CD4-positive, alpha-beta T cell (primary cell): ENCODE measurements around the gene TOM1L2. TPM values are rescaled to one million over a fixed set of nuclear protein-coding genes. Genes with fewer than 3 reads are reported as not detected.

ENCODE experiments used
- ATAC-seq: fragments of 200-7000 bp; cut with Tn5 transposase; one replicate; pipeline ENCODE4 v1.10.0; 2022; ENCODE audit warnings: mild to moderate bottlenecking; ENCODE audit not compliant: poor library complexity
- CTCF ChIA-PET: fragments of 350-600 bp; sonication (Branson Sonifier 250); formaldehyde crosslinking; loops from one replicate; lab custom pipeline; 2021; ENCODE audit warnings: antibody characterized with exemption, inconsistent platforms; lab: Charles Lee
- POLR2A ChIA-PET: fragments of 350-600 bp; sonication (Branson Sonifier 250); formaldehyde crosslinking; loops from one replicate; lab custom pipeline; 2021; ENCODE audit warnings: antibody characterized with exemption, inconsistent platforms; lab: Charles Lee
- DNase-seq, 14 experiments: peaks; one replicate each; pipeline ENCODE4 v3.0.0-alpha.2; 2013 to 2020; ENCODE audit warnings: mixed read lengths in 2 of 14
- H3K27ac ChIP-seq, 2 donors: one replicate each; pipeline versions ENCODE4 v1.5.1 to v1.7.0; 2013; ENCODE audit warnings: low read length in 2 of 2, low read depth in 1 of 2, mild to moderate bottlenecking in 1 of 2
- H3K27me3 ChIP-seq, 2 experiments: 1 replicate in 1 of 2; 2 replicates in 1 of 2; pipeline versions ENCODE4 v1.6.1 to v1.7.0; 2013; ENCODE audit warnings: low read length in 2 of 2, control low read depth in 1 of 2, mild to moderate bottlenecking in 1 of 2, moderate library complexity in 1 of 2; ENCODE audit not compliant: insufficient read depth in 2 of 2, control insufficient read depth in 1 of 2
- H3K36me3 ChIP-seq: one replicate; pipeline ENCODE4 v1.6.1; 2013; ENCODE audit warnings: low read length, control low read depth; ENCODE audit not compliant: insufficient read depth
- H3K4me1 ChIP-seq: one replicate; pipeline ENCODE4 v1.6.1; 2013; ENCODE audit warnings: low read length, control low read depth; ENCODE audit not compliant: insufficient read depth
- H3K4me3 ChIP-seq: one replicate; pipeline ENCODE4 v1.5.1; 2013; ENCODE audit warnings: mild to moderate bottlenecking, low read length, moderate library complexity
- H3K9me3 ChIP-seq, 2 experiments: 1 replicate in 1 of 2; 2 replicates in 1 of 2; pipeline versions ENCODE4 v1.6.1 to v1.7.0; 2013; ENCODE audit warnings: low read length in 2 of 2, mild to moderate bottlenecking in 2 of 2, control low read depth in 1 of 2, moderate library complexity in 1 of 2; ENCODE audit not compliant: control insufficient read depth in 1 of 2, insufficient read depth in 1 of 2
- H3K27ac Mint-ChIP-seq: one replicate; pipeline ENCODE4 v1.8.0; 2020; ENCODE audit warnings: mixed read lengths
- H3K27me3 Mint-ChIP-seq: one replicate; pipeline ENCODE4 v1.8.0; 2021; ENCODE audit warnings: mixed read lengths
- H3K36me3 Mint-ChIP-seq: one replicate; pipeline ENCODE4 v1.8.0; 2021; ENCODE audit warnings: low read depth, mixed read lengths
- H3K4me1 Mint-ChIP-seq: one replicate; pipeline ENCODE4 v1.8.0; 2021; ENCODE audit warnings: low read depth, mixed read lengths
- H3K4me3 Mint-ChIP-seq: one replicate; pipeline ENCODE4 v1.8.0; 2020; ENCODE audit warnings: mild to moderate bottlenecking, mixed read lengths
- H3K9me3 Mint-ChIP-seq: one replicate; pipeline ENCODE4 v1.8.0; 2020; ENCODE audit warnings: mixed read lengths
- CTCF ChIP-seq: fragments of 200-600 bp; IDR thresholded peaks from one replicate; pipeline ENCODE4 v1.8.0; 2022; ENCODE audit warnings: antibody characterized with exemption, mild to moderate bottlenecking
- intact Hi-C, 2 experiments: fragments of 100-400 bp; cut with DNase I in 1 of 2; cut with micrococcal nuclease in 1 of 2; formaldehyde crosslinking; loops; one replicate each; pipeline versions ENCODE4 v1.15.1 to v1.9.0; 2023 to 2025; cut with DNase I, micrococcal nuclease
- total RNA-seq, 174 experiments: library from RNA in 2 of 174; stranded (reverse) in 2 of 174; gene quantifications; one replicate each; pipeline ENCODE4 v1.2.3 and lab custom pipeline; 2021 to 2026

TOM1L2 gene
- total RNA-seq, 2 experiments from 2014 or later: 28.5 to 30.5 TPM

DNA sequence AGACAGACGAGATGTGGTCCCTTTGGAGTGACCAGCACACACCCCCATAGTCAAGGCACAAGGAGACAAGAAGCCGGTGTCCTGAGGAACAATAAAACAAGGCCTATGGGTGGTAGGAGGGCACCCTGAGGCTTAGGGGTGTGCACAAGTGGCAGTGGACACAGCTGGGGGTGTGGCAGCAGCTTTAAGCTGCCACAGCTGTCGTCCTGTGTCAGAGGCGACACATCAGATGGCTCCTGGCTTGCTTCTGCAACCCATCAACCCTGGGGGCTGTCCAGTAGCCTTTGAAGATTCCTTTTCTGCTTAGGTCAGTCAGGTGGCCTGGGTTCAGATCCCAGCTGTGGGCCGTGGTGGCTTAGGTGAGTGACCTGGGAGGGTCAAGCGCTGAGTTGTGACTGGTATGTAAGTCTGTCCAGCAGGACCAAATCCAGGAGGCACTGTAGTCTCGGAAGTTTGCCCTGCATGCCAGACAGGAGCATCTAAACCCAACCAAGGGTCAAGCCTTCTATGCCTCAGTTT lies 16.3 kb upstream of the TOM1L2 start:
- H3K4me3 ChIP-seq: no peak overlapping the region
- TF ChIP-seq CTCF: no peak
- H3K4me3 Mint-ChIP-seq: no peak overlapping the region
- H3K9me3 Mint-ChIP-seq: no peaks in the 10 kb centered on the region
- no peaks in the 10 kb centered on the region for H3K27me3 Mint-ChIP-seq
- H3K36me3 Mint-ChIP-seq: no peaks in the 10 kb centered on the region
- intact Hi-C loops: no loop called here
- H3K36me3 ChIP-seq: no peaks in the 10 kb centered on the region
- ChIA-PET CTCF (no interaction called here), POLR2A (no interaction called here)
- no peaks in the 10 kb centered on the region for H3K4me1 ChIP-seq
- H3K27me3 ChIP-seq: no peaks in the 10 kb centered on the region
- no peak overlapping the region for H3K27ac Mint-ChIP-seq
- DNase-seq: no peak
- ATAC-seq: no peak
- H3K27ac ChIP-seq: no peak overlapping the region
- no peaks in the 10 kb centered on the region for H3K4me1 Mint-ChIP-seq
- H3K9me3 ChIP-seq: no peaks in the 10 kb centered on the region

DNA sequence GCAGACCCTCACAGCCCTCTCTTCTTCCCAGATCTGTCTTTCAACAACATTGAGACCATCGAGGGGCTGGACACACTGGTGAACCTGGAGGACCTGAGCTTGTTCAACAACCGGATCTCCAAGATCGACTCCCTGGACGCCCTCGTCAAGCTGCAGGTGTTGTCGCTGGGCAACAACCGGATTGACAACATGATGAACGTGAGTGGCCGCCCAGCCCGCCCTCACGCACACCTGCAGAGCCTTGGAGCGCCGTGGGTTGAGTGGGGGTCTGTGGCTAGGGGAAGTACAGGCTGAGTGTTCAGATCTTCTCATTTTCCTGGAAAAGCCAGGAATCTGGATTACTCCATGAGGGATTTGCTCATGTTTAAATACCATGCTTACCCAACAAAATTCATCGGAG lies 15.7 kb upstream of the TOM1L2 start:
- Histone ChIP-seq H3K27me3 (no peaks in the 10 kb centered on the region), H3K4me3 (no peak overlapping the region), H3K9me3 (no peaks in the 10 kb centered on the region), H3K27ac (no peak overlapping the region), H3K4me1 (no peaks in the 10 kb centered on the region), H3K36me3 (no peaks in the 10 kb centered on the region)
- no peaks in the 10 kb centered on the region for H3K27me3 Mint-ChIP-seq
- no peak overlapping the region for H3K4me3 Mint-ChIP-seq
- DNase-seq (no peak), ATAC-seq (no peak)
- no peaks in the 10 kb centered on the region for H3K9me3 Mint-ChIP-seq
- POLR2A ChIA-PET: no interaction called here
- TF ChIP-seq CTCF: no peak
- intact Hi-C loops: no loop called here
- H3K27ac Mint-ChIP-seq: no peak overlapping the region
- H3K36me3 Mint-ChIP-seq: no peaks in the 10 kb centered on the region
- CTCF ChIA-PET: no interaction called here
- H3K4me1 Mint-ChIP-seq: no peaks in the 10 kb centered on the region

DNA sequence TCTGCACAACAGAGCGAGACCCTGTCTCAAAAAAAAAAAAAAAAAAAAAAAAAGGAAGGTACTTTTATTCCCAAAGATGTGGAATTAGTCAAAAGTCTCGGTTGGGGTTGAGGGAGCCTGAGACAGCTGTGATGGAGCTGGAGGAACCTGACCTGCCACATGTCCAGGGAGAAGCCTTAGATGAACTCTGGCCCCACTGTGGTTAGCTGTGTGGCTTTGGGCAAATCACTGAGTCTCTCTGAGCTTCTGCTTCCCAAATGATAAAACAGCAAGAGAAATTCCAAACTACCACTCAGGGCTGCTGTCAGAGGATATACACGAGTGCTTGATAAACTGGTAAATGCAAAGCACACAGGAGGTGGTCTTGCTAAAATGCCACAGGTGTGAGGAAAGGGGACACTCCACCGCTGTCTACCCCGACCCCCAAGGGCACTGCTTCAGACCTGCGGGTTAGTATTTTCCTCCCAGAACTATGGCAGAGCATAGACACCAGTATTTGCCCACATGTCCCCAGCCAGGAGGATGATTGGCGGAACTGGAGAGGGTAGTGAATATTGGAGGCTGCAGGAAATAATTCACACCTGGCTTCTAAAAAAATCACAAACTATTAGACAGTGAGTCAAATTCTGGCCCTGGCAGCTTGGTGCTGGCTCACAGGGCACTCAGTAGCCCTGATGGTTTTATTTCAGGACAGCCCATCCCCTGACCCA lies 15.1 kb upstream of the TOM1L2 start:
- ATAC-seq (no peak), DNase-seq (no peak)
- Histone ChIP-seq H3K36me3 (no peaks in the 10 kb centered on the region), H3K27me3 (no peaks in the 10 kb centered on the region), H3K4me3 (no peak overlapping the region), H3K4me1 (no peaks in the 10 kb centered on the region), H3K27ac (no peak overlapping the region), H3K9me3 (no peaks in the 10 kb centered on the region)
- Mint-ChIP-seq H3K9me3 (no peaks in the 10 kb centered on the region), H3K4me1 (no peaks in the 10 kb centered on the region), H3K27ac (no peak overlapping the region), H3K27me3 (no peaks in the 10 kb centered on the region), H3K4me3 (no peak overlapping the region), H3K36me3 (no peaks in the 10 kb centered on the region)
- intact Hi-C loops: no loop called here
- ChIA-PET POLR2A (no interaction called here), CTCF (interaction anchor here (0.7 kb wide), 2 partner anchors 8 to 48 kb away, joined by 3 to 7 read pairs; no protein-coding TSS in a partner anchor)
- no peak for TF ChIP-seq CTCF
